ENCODE results near the gene PJA2.
A peak's percentile ranks its signal among the peaks of the same experiment; 100 is the strongest.
"Not testable (repeated sequence)": the region's sequence is repeated elsewhere in the genome, so short reads cannot be mapped to it uniquely, and the experiment has no call there.

Gene PJA2

GRCh38 chr5:109409844-109410388, at the start of gene PJA2:
Gene PJA2, minus strand, starts transcription at chr5:109409974. Its CDS starts 26,541 bp downstream, at chr5:109383433.
- DNase-seq: peak; percentile 97

GRCh38 chr5:109455598-109456096, 45.9 kb upstream of the PJA2 start:
- DNase-seq: peak; percentile 13

- no peak for DNase-seq
These were observed 45.1 kb upstream of the PJA2 start for GRCh38 chr5:109454731-109455505.

- no peak for DNase-seq
These were observed 43.5 kb upstream of the PJA2 start for GRCh38 chr5:109453251-109453650.

GRCh38 chr5:109452661-109453060, 42.9 kb upstream of the PJA2 start:
- no peak for DNase-seq

- no peak for DNase-seq
These were observed 41.4 kb upstream of the PJA2 start for GRCh38 chr5:109451146-109451545.

GRCh38 chr5:109450129-109450877, 40.5 kb upstream of the PJA2 start:
- DNase-seq: no peak

- no peak for DNase-seq
These were observed 39.1 kb upstream of the PJA2 start for GRCh38 chr5:109448838-109449237.

- DNase-seq: no peak
These were observed 29.8 kb upstream of the PJA2 start for GRCh38 chr5:109439590-109439989.

GRCh38 chr5:109426075-109426474, 16.3 kb upstream of the PJA2 start:
- DNase-seq: no peak

- DNase-seq: not testable (repeated sequence)
These were observed 15.7 kb upstream of the PJA2 start for GRCh38 chr5:109425521-109425920.

- no peak for DNase-seq
These were observed 12.2 kb upstream of the PJA2 start for GRCh38 chr5:109421956-109422355.

- DNase-seq: no peak
These were observed 9.1 kb upstream of the PJA2 start for GRCh38 chr5:109418712-109419352.

- no peak for DNase-seq
These were observed 7.1 kb upstream of the PJA2 start for GRCh38 chr5:109416882-109417281.

GRCh38 chr5:109413921-109414461, 4.2 kb upstream of the PJA2 start:
- DNase-seq: not testable (repeated sequence)

- peak; percentile 24 for DNase-seq
These were observed 3.7 kb upstream of the PJA2 start for GRCh38 chr5:109413458-109413857.

GRCh38 chr5:109412981-109413402, 3.2 kb upstream of the PJA2 start:
- DNase-seq: peak; percentile 9

- peak; percentile 16 for DNase-seq
These were observed 1.9 kb upstream of the PJA2 start for GRCh38 chr5:109411627-109412026.

- no peak for DNase-seq
These were observed 1.4 kb upstream of the PJA2 start for GRCh38 chr5:109411149-109411514.

GRCh38 chr5:109410389-109411148, 795 bp upstream of the PJA2 start:
- peak; percentile 93 for DNase-seq

- DNase-seq: peak; percentile 95
These were observed 557 bp downstream of the PJA2 start for GRCh38 chr5:109408991-109409843.
